Medulla oblongata (tissue), 1 donor: ENCODE data around the gene CLBA1.
"Not testable (repeated sequence)": the region's sequence is repeated elsewhere in the genome, so short reads cannot be mapped to it uniquely, and the experiment has no call there.

Experiments used
- DNase-seq: peaks from one replicate; pipeline ENCODE4 v3.0.0-alpha.2; 2015; ENCODE audit errors: extremely low spot score

CLBA1 gene

DNA sequence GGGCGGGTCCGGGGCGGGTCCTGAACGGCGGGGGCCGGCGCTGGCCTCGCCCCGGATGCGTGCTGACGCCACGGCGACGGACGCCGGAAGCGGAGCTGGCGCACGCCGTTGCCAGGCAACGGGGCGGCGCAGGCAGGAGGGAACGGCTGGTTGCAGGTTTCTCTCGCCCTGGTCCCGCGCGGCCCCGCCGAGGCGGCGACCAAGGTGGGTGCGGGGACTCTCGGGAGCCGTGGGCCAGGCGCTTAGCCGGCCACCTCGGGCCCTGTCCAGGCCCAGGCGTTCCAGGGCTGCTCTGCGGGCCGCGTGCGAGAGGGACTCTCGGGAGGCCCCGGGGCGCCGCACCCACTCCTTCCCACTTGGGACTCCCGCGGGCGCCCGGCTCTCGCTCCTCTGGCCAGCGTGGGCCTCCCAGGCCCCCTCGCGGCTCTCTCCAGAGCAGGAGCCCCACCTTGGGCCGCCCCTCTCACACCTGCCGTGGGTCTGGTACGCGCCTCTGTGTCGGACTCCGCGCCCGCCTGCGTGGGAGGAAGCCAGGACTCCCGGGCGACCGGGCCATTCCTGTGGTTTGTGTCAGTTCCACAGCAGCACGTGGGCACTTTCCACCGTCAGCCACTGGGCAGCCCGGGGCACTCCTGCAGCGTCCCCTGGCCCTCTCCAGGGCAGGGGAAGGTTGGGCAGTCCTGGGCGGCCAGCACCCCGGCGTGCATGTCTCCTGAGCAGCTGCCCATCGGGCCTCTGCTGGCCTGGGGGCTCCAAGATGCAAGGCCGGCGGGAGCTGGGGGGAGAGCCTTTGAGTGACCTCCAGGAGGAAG lies at the start of gene CLBA1:
Gene CLBA1, plus strand, starts transcription at position 114 of the 812 bp plus-strand sequence. Its CDS starts 644 bp downstream, at position 758.
- peak; percentile 92 for DNase-seq

DNA sequence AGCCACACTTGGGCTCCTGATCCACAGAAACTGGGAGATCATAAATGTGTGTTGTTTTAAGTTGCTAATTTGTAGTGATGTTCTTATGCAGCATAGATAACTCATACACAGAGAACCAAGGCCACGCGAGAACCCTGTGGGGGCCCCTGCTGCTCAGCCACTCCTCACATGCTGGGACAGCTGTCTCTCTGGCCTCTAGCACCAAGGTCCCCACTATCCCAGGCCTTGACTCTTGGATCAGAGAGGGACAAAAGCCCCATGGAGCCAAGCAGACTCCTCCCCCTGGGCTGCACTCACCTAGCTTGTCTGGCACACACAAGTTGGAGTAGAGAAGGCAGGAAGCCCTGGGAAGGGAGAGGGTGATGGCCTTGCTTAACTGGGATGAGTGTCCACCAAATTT lies 49.6 kb upstream of the CLBA1 start:
- no peak for DNase-seq

DNA sequence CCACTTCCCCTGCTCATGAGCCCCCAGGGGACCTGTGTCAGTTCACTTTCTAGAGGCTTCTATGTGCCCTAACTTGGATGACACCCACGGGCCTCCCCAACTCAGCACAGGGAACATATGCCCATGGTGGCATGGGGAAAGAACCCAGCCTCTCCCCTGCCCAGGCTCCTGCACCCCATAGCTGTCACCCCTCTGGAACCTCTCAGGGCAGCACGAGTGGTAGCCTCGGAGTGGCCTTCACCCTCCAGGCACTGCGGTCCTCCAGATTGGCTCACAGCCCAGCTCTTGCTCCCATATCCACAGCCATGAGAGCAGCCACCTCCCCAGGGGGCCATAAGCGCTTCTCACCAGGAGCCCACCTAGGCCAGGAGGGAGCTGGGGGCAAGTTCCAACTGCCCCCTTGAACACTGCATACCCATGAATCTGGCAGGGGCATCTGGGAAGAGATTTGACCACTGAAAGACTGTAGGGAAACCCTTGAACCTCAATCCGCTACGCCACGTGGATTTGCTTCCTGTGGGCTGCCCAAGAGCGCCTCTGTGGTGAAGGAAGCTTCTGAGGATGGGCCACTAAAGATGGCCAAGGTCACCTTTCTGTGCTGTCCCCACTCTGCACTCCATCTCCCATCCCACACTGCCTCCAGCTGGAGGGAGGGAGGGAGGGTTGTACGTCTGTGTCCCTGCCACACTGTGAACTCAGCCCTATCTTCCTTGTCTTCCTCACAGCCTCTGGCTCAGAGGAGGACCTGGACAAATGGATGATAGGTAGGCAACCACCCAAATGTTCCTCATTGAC lies 49.0 kb upstream of the CLBA1 start:
- no peak for DNase-seq

DNA sequence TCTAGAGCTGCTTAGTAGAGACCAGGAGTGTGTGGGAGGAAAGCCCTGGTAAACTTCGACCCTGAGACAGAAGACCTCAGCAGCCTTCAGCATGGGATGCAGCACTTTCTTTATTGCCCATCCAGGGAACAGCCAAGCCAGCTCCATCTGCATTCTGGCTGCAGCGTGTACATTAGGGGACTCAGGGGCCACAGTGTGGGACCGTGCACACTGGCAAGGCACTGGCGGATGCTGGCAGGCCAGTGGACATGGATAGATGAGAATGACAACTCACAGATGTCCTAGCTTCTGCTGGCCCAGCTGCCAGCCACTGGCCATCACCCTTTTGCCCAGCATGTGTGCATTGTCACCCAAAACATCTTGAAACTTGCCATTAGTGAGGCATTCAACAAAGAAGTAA lies 48.4 kb upstream of the CLBA1 start:
- no peak for DNase-seq

DNA sequence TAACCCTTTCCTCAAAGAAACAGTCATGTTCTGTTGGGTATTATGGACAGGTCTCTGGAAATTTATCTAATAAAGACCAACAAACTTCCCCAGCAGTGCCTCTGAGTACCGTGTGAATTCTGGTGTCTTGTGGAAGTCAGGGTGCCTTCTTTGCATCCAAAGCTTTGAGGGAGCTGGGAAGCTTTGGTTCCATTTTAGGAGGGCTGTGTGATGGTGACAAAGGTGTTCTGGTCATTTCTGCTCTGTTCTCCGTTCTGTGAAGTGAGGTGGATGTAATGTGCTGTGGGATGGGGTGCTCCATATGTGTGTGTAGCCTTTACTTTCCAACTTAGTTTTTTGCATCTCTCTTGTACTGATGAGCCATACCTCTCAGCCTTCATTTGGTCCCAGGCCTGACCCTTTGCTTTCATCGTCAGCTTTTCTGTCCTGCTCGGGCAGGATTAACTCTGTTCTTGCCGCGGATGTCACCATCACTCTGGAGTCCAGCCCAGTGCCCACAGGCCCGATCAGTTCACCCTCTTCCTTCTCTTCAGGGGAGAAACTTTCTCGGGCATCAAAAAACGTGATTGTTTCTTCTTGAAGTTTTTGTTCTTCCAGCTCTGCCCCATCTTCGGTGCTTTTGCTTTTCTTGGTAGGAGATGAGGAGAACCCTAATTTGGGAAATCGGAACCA lies 47.8 kb upstream of the CLBA1 start:
- no peak for DNase-seq

DNA sequence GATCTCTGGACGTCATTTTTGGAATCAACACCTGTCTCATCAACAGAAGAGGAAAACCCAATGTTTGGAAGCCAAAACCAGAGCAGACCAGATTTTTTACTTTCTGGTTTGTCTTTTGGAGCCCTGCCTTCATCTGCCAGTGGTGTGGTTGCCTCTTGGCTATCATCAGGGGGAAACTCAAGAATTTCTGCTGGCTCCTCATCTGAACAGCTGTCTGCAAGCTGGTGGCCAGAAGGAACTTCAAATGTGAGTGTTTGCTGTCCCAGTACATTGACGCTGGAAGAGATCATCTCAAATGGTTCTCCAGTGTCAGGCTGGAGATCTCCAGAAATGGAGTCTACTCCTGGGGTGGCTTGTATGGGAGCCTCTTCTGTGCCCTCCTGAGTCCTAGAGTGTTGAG lies 47.2 kb upstream of the CLBA1 start:
- DNase-seq, result no peak

DNA sequence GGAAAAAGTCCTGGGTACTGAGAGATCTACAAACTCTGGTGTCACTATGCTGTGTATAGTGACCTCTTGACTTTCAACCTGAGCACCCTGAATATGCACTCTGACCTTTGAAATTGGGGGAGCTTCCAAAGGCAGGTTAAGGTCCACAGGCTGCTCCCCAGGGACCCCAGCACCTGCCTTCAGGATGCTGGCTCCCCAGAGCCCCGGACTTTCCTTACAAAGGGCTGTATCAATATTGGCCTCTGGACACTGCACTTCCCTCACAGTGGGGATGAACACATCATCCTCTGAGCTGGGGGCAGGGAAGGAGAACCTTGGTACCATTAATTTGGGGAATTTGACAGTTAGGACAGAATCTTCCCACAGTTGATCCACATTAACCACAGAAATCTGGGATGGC lies 46.6 kb upstream of the CLBA1 start:
- DNase-seq, result no peak

DNA sequence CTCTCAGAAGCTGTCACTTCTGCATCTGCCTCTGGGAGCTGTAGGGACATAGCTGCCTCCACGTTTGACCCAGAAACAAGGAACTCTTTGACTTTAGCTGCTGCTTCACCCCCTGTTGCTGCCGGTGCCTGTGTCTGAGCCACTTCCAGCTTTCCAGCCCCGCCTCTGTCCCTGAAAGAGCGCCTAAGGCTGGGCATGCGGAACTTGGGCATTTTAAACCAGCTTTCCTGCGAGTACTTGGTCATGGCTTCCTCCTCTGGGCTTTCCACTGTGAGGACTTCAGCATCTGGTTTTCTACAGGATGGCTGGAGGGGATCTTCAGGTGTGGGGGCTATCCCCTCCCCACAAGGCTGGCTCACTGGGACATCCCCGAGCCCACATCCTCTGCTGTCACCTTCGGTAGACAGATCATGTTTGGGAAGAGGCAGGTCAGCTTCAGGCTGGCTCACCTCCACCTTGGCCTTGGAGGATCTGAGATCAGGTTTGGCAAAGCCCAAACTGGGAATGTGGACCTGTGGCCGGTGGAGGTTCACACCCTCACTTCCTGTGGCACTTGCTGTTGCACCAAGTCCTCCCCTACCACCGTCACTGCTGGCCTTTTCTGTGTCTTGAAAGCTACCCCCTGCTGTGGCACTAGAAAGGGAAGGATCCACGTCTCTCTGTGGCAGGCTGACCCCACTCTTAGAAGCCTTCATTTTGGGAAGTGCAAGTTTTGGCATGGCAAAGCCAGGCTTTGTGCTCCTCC lies 45.8 kb upstream of the CLBA1 start:
- peak; percentile 12 for DNase-seq

DNA sequence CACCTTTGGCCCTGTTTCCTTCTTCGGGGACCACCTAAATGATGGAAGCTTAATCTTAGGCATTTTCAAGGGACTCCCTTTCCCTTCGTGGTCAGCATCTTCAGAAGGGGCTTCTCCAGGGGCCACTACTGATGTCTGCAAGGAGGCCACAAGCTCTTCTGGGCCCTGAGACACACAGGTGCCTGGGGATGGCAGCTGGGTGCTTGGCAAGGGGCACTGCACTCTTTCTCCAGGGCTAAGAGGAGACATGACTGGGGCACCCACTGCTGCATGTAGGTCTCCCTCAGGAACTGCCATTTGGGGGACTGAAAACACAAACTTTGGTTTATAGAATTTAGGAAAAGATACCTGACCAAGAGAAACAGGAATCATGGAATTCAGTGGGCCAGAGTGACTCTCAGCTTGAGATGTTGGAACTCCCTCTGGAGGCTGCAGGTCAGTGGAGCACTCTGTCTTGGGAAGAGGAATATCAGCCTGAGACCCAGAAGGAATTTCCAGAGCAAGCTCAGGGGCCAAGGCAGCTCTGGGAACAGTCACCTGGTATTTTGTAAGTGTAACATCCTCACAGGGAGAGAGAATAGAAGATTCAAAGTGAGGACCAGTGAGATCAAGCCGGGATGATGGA lies 45.0 kb upstream of the CLBA1 start:
- no peak for DNase-seq

DNA sequence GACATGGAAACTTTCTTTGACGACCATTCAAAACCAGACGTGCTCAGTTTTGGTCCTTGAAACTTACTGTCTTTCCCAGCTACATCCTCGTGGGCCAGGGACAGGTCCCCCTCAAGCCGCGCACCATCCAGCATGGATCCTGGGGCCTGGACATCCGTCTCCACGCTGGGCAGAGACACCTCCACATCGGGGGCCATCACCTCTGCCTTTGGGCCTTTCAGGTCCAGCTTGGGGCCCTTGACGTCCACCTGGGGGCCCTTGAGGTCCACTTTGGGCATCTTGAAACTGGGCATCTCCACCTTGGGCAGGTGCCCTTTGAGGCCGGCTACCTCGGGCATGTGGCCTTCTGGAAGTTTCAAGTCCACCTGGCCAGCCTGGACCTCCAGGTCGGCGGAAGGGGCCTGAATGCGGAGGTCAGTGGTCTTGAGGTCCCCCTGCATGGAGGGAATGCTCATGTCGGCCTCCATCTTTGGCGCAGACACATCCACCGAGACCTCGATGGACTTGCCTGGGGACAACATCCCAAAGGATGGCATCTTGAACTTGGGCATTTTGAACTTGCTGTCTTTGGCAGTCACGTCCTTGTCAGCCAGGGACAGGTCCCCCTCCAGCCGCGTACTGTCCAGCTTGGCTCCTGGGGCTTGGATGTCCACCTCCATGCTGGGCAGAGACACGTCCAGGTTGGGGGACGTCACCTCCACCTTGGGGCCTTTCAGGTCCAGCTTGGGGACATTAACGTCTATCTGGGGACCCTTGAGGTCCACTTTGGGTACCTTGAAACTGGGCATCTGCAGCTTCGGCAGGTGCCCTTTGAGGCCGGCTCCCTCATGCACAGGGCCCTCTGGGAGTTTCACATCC lies 43.9 kb upstream of the CLBA1 start:
- DNase-seq, result no peak

DNA sequence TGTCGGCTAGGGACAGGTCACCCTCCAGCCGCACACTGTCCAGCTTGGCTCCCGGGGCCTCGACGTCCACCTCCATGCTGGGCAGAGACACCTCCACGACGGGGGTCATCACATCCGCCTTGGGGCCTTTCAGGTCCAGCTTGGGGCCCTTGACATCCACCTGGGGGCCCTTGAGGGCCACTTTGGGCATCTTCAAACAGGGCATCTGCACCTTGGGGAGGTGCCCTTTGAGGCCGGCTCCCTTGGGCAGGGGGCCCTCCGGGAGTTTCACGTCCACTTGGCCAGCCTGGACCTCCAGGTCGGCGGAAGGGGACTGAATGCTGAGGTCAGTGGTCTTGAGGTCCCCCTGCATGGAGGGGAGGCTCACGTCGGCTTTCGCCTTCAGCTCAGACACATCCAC lies 43.0 kb upstream of the CLBA1 start:
- no peak for DNase-seq

DNA sequence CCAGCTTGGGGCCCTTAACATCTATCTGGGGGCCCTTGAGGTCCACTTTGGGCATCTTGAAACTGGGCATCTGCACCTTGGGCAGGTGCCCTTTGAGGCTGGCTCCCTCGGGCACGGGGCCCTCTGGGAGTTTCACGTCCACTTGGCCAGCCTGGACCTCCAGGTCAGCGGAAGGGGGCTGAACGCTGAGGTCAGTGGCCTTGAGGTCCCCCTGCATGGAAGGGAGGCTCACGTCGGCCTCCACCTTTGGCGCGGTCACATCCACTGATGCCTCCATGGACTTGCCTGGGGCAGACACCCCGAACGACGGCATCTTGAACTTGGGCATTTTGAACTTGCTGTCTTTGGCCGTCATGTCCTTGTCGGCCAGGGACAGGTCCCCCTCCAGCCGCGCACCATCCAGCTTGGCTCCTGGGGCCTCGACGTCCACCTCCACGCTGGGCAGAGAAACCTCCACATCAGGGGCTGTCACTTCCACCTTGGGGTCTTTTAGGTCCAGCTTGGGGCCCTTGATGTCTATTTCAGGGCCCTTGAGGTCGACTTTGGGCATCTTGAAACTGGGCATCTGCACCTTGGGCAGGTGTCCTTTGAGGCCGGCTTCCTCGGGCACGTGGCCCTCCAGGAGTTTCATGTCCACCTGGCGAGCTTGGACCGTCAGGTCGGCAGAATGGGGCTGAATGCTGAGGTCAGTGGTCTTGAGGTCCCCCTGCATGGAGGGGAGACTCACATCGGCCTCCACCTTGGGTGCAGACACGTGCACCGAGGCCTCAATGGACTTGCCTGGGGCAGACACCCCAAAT lies 42.2 kb upstream of the CLBA1 start:
- not testable (repeated sequence) for DNase-seq

DNA sequence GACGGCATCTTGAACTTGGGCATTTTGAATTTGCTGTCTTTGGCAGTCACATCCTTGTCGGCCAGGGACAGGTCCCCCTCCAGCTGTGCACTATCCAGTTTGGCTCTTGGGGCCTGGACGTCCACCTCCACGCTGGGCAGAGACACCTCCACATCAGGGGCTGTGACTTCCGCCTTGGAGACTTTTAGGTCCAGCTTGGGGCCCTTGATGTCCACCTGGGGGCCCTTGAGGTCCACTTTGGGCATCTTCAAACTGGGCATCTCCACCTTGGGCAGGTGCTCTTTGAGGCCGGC lies 41.6 kb upstream of the CLBA1 start:
- DNase-seq, result not testable (repeated sequence)

DNA sequence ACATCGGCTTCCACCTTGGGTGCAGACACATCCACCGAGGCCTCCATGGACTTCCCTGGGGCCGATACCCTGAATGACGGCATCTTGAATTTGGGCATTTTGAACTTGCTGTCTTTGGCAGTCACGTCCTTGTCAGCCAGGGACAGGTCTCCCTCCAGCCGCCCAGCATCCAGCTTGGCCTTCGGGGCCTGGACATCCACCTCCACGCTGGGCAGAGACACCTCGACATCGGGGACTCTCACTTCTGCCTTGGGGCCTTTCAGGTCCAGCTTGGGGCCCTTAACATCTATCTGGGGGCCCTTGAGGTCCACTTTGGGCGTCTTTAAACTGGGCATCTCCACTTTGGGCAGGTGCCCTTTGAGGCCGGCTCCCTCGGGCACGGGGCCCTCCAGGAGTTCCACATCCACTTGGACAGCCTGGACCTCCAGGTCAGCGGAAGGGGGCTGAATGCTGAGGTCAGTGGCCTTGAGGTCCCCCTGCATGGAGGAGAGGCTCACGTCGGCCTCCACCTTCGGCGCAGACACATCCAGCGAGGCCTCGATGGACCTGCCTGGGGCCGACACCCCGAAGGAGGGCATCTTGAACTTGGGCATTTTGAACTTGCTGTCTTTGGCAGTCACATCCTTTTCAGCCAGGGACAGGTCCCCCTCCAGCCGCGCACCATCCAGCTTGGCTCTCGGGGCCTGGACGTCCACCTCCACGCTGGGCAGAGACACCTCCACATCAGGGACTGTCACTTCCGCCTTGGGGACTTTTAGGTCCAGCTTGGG lies 41.0 kb upstream of the CLBA1 start:
- not testable (repeated sequence) for DNase-seq

DNA sequence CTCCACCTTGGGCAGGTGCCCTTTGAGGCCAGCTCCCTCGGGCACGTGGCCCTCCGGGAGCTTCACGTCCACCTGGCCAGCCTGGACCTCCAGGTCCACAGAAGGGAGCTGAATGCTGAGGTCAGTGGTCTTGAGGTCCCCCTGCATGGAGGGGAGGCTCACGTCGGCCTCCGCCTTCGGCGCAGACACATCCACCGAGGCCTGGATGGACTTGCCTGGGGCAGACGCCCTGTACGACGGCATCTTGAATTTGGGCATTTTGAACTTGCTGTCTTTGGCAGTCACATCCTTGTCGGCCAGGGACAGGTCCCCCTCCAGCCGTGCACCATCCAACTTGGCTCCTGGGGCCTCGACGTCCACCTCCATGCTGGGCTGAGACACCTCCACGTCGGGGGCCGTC lies 40.3 kb upstream of the CLBA1 start:
- DNase-seq, result not testable (repeated sequence)

DNA sequence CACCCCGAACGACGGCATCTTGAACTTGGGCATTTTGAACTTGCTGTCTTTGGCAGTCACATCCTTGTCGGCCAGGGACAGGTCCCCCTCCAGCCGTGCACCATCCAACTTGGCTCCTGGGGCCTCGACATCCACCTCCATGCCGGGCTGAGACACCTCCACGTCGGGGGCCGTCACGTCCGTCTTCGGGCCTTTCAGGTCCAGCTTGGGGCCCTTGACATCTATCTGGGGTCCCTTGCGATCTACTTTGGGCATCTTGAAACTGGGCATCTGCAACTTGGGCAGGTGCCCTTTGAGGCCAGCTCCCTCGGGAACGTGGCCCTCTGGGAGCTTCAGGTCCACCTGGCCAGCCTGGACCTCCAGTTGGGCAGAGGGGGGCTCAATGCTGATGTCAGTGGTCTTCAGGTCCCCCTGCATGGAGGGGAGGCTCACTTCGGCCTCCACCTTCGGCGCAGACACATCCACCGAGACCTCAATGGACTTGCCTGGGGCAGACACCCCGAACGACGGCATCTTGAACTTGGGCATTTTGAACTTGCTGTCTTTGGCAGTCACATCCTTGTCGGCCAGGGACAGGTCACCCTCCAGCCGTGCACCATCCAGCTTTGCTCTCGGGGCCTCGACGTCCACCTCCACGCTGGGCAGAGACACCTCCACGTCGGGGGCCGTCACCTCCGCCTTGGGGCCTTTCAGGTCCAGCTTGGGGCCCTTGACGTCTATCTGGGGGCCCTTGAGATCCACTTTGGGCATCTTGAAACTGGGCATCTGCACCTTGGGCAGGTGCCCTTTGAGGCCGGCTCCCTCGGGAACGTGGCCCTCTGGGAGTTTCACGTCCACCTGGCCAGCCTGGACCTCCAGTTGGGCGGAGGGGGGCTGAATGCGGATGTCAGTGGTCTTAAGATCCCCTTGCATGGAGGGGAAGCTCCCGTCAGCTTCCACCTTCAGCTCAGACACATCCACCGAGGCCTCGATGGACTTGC lies 39.3 kb upstream of the CLBA1 start:
- not testable (repeated sequence) for DNase-seq

DNA sequence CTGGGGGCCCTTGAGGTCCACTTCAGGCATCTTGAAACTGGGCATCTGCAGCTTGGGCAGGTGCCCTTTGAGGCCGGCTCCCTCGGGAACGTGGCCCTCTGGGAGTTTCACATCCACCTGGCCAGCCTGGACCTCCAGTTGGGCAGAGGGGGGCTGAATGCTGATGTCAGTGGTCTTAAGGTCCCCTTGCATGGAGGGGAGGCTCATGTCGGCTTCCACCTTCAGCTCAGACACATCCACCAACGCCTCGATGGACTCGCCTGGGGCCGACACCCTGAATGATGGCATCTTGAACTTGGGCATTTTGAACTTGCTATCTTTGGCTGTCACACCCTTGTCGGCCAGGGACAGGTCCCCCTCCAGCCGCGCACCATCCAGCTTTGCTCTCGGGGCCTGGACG lies 38.4 kb upstream of the CLBA1 start:
- not testable (repeated sequence) for DNase-seq
